ENCODE results near the gene TIE1.

Gene TIE1

DNA sequence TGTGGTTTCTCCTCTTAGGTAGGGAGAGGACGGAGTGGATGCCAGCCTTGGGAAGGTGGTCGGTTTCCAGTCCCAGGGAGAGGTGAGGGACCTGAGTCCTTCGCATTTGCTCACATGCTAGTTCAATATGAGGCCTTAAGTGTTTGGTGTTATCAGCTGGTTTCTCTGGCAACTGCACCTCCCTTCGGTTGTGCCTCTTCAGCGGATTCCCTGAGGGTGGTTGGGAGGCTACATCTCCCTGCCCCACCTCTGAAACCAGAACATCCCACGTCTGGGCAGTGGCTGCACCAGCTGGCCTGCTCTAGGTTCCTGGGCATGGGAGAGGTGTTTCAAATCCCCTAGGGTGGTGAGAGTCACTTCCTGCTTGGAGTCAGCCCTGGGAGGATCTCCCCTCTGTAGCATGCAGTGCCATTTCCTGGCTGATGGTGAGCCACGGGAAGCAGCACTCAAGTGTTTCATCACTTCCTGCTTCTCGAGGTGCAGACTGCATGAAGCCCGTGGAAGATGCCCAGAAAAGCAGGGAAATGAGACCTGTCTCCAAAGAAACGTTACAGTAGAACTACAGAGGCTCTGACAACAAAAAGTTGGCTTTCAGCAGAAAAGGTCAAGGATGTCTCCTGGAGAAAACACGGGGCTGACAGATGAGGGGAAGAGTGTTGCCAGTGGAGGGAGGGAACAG, 26.5 kb upstream of the TIE1 start:
- DNase-seq (ENCODE audit: low read depth): no peak

DNA sequence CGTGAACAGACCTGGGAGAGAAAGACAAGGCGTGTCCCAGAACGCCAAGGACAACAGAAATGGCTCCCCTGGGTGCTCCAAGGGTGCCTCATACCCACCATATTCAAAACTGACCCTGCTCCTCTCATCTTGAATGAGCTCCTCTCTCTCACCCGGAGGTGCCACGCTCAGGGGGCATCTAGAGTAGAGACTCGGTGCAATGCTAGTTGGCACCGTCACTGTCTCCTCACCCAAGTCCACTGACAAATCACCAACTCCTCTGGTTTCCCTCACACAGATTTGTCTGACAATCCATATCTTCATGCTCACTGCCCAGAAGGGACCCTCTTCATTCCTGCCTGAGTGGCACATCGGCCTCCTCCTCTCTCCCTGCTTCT, 26.0 kb upstream of the TIE1 start:
- no peak for DNase-seq (ENCODE audit: low read depth)

DNA sequence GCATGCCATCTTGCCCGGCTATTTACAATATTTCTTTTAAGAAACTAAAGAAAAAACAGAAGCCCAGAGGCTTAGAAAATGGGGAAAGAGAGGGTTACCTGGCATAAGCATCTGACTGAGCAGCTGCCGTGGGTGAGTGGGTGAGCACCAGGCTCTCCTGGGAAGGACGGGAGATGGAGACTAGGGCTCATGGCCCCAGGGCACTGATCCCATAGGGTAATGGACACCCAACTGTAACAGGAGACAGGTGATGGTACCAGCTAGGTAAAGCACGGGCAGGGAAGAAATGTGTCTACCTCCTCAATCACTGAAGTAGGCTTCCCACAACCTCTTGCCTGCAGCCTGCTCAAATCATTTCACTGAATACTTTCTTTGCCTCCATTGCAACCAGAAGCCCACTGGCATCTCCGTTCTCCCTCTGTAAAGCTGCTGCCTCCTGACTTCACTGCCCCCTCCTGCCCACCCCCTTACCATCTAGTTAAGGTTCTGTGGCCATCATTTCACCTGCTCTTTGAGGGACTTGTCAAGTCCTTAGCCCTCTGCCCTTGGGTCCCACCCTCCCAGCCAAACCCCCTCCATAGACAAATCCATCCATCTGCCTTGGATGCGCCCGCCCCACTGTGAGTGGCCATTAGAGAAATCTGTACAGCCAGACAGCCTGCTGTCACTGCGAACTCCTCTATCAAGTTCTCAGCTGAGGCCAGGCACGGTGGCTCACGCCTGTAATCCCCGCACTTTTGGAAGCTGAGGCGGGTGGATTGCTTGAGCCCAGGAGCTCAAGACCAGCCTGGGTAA, 24.8 kb upstream of the TIE1 start:
- DNase-seq (ENCODE audit: low read depth): no peak

- no peak for DNase-seq (ENCODE audit: low read depth)
Observed at GRCh38 chr1:43276673-43277072, 24.1 kb upstream of the TIE1 start.

DNA sequence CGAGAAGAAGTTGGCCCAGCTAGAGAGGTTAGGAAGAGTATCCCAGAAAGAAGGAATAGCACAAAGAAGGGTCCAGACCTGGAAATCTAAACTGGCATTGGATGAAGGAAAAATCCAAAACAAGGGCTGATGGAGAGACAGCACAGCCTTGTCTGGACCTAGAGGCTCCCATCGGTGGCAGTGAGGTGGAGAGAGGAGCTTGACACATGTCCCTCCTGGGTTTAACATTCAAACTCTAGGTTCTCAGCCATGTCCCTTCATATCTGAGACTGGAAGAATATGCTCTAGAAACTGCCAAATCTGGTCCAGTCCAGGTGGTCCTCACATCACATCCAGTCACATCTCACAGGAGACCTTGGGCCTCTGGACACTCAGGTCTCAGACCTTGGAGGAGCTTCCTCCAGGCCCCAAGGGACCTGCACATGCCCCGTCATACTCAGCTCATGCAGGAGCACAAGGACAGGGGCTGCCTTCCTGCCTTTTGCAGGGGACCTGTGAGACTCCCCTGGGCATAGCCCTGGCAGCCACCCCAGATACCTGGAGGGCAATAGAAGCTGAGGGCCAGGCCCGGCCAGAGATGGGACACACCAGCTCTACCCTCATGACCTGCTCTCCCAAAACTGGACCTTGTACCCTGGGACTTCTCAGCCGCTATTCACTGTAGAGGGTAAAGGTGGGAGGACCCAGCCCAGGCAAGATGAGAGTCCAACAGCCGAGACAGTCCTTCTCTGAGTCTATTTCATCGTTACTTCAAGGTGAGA, 23.5 kb upstream of the TIE1 start:
- DNase-seq (ENCODE audit: low read depth): no peak

DNA sequence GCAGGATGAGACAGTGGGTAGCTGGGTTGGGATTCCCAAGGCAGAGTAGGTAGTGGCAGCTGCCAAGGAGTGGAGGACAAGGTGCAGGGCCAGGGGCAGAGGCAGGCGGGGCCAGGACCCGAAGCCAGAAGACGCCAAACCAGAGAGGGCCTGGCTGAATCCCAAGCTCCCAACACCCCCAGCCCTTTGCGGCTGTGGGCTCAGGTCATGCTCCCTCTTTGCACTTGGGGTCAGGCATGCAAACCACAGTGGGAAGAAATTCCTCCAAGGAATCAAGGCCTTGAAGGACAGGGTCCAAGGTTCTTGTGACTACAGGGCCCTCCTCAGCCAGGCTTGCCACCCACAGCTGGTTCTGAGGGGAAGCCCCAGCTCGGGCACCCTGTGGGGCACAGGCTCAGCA, 21.6 kb upstream of the TIE1 start:
- no peak for DNase-seq (ENCODE audit: low read depth)

- no peak for DNase-seq (ENCODE audit: low read depth)
Observed at GRCh38 chr1:43279666-43280065, 21.1 kb upstream of the TIE1 start.

GRCh38 chr1:43280692-43281091, 20.1 kb upstream of the TIE1 start:
- DNase-seq (ENCODE audit: low read depth): no peak

GRCh38 chr1:43282220-43283195, 18.3 kb upstream of the TIE1 start:
- DNase-seq (ENCODE audit: low read depth): no peak

DNA sequence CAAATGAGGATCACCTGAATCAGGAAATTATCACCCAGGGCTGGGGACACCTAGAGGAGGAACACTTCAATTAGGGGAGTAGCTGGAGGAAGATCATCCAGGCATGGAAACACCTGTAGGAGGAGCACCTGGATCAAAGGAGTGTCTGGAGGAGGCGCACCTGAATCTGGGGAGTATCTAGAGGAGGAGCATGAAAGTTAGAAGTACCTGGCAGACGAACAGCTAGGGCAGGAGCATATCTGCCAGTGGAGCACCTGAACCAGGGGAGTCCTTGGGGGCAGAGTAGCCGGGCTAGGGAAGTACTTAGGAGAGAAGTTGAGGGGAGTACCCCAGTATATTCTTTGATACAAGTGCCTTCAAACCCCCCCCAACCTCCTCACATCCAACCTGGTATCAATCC, 16.7 kb upstream of the TIE1 start:
- no peak for DNase-seq (ENCODE audit: low read depth)

GRCh38 chr1:43284546-43285110, 16.2 kb upstream of the TIE1 start:
- DNase-seq (ENCODE audit: low read depth): no peak

DNA sequence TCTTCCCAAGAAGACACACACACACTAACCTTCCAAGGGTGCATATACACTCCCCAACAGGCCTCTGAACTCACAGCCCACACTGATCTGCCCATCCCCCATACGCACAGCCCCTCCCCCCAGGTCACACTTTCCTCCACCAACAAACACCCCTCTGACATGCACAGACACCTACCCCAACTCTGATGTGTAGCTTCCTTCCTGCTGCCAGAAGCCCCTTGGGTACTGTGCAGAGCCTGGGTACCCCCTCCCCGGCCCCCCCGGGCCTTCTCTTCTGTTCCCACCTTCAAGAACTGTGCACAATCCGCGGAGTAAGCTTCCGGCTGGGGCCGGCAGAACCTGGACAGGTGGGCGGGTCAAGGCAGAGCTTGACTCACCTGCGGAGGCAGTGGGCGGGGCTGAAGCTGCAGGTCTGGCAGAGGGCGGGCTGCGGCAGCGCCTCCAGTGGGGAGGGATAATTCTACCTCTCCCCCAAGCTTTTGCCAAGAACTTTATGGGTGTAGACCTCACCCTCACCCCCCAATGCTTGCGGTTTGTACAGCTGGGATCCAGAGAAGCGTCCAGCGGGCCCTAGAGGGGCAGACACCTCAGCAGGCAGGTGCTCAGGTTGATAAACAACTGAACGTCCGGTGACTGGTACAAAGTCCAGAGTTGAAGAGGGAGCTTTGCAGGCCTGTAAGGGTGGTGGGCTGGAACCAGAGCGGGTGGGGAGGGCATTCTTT, 15.4 kb upstream of the TIE1 start, which contains the start of gene C1orf210:
C1orf210 (minus strand) TSS at position 313 of the 722 bp plus-strand sequence. CDS start 2,311 bp downstream, outside the sequence.
- DNase-seq (ENCODE audit: low read depth): no peak

GRCh38 chr1:43286115-43286514, 14.7 kb upstream of the TIE1 start:
- DNase-seq (ENCODE audit: low read depth): no peak

- DNase-seq (ENCODE audit: low read depth): no peak
Observed at GRCh38 chr1:43286533-43286932, 14.2 kb upstream of the TIE1 start.

DNA sequence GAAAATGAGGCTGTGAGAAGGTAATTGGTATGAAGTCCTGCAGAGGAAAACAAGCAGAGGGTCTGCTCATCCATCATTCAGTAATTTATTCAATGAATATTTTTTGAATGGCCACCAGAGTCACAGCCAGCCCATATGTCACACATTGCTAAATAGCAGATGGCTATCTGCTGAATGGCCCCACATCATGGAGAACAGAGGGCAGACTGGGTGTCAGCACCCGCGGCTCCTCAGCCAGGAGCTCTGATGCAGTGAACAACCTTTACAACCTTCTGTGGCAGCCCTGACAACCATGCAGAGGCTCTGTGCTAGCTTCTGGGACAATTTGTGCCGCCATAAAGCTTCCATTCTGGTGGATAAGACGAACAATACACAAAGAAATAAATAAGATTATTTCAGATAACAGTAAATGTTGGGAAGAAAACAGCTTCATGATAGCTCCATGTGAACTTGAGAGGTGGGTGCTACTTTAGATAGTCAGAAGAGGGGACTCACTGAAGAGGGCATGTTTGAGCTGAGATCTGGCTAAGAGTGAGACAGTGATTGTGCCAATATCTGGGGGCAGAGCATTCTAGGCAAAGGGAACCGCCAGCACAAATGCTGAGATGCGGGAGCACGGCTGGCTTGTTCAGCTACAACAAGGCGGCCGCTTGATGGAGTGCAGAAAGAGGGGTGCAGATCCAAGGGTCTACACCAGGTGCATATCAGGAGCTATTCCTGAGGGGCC, 12.6 kb upstream of the TIE1 start:
- no peak for DNase-seq (ENCODE audit: low read depth)

DNA sequence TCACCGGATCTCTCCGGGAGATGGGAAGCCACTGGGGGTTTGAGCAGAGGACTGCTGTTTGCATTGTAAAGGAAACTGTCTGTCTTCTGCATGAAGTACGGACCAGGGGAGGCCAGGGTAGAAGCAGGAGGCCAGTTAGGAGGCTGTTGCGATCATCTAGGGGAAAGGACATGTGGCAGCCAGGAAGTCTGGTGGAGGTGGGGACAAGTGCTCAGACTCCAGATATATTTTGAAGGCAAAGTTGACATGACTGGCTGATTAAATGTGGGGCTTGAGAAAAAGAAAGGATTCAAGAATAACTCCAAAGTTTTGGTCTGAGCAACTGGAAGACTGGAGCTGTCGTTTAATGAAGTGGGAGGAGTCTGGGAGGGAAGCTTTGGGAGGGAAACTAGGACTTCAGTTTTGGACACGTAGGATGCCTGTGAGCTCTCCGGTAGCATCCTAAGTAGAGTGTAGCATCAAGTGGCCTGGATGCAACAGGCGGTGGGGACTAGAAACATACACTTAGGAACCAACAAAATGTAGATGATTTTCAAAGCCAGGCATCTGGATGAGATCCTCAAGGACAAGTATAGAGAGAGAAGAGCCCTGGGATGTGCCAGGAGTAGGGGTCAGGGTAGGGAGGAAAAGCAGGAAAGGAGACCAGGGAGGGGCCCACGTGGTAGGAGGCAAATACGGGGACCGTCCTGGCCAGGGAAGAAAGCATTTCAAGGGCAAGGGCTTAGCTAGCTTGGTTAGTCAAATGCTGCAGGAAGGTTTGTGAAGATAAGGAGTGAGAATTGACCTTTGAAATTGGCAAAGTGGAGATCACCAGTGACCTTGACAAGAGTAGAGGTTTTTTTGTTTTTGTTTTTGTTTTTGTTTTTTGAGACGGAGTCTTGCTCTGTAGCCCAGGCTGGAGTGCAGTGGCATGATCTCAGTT, 11.7 kb upstream of the TIE1 start:
- DNase-seq (ENCODE audit: low read depth): no peak

- no peak for DNase-seq (ENCODE audit: low read depth)
Observed at GRCh38 chr1:43292216-43292615, 8.6 kb upstream of the TIE1 start.

GRCh38 chr1:43292679-43293078, 8.1 kb upstream of the TIE1 start:
- no peak for DNase-seq (ENCODE audit: low read depth)

DNA sequence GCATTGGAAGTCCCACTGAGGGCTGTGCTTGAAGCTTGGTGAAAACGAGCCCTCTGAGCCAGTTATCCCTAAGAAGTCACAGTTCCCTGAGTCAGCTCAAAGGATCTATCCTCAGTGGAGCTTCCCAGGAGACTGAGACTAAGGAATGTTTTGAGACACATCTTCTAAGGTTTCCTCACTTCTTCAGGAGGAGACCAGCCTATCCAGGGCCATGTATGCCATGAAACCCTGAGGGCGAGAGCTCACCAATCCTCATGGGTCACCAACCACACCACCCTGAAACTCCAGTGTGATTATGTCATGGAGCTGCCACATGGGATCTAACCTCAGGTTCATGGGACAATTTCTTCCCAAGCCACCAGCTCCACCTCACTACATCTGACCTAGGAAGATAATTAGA, 7.6 kb upstream of the TIE1 start:
- DNase-seq (ENCODE audit: low read depth): no peak
